GM12878 (cell line): ENCODE data around the gene GMCL2. TPM values are rescaled to one million over a fixed set of nuclear protein-coding genes. Genes with fewer than 3 reads are reported as not detected.

Experiments
- ATAC-seq: fragments of 200-7000 bp; cut with Tn5 transposase; 3 replicates; pipeline ENCODE4 v1.9.1; 2020; ENCODE audit warnings: mild to moderate bottlenecking, moderate library complexity
- BruUV-seq: library from RNA; stranded (reverse); fragments of 400-500 nt; replicated peaks from 2 replicates; lab custom pipeline; 2021; lab: Mats Ljungman, UMichigan
- CTCF ChIA-PET: fragments of 300-600 bp; sonication (Branson Sonifier 250); formaldehyde crosslinking; extraction: SDS; loops from one replicate; lab custom pipeline; 2021; ENCODE audit warnings: inconsistent platforms; lab: Yijun Ruan, JAX
- POLR2A ChIA-PET: fragments of 350-600 bp; formaldehyde crosslinking; extraction: SDS; loops from one replicate; lab custom pipeline; 2021; ENCODE audit warnings: inconsistent platforms; lab: Charles Lee
- RAD21 ChIA-PET: fragments of 300-600 bp; sonication (Branson Sonifier 250); formaldehyde crosslinking; loops from one replicate; lab custom pipeline; 2023; ENCODE audit warnings: antibody characterized with exemption; ENCODE audit not compliant: unreplicated experiment; lab: Charles Lee
- SMC1A ChIA-PET: fragments of 300-600 bp; sonication (Branson Sonifier 250); formaldehyde crosslinking; loops from one replicate; lab custom pipeline; 2023; ENCODE audit not compliant: unreplicated experiment, uncharacterized antibody; lab: Charles Lee
- DNase-seq: peaks from one replicate; pipeline ENCODE4 v3.0.0-alpha.2; 2011; ENCODE audit warnings: low read depth, low spot score
- FAIRE-seq: peaks from 3 replicates; lab custom pipeline; 2011; peaks lifted over from hg19 to GRCh38; lab: Jason Lieb, UNC
- H2AFZ ChIP-seq: 2 replicates; pipeline ENCODE4 v1.6.0; 2011; ENCODE audit warnings: low read depth, low read length, control low read depth; ENCODE audit not compliant: control insufficient read depth
- H3K27ac ChIP-seq: 2 replicates; pipeline ENCODE4 v1.5.1; 2011; ENCODE audit warnings: control low read depth; ENCODE audit not compliant: control insufficient read depth, insufficient read depth
- H3K27me3 ChIP-seq, 2 experiments: replicated peaks in 1 of 2; 2 replicates each; pipeline versions ENCODE4 v1.6.0 to v1.6.1; 2011; ENCODE audit warnings: low read length in 1 of 2; ENCODE audit not compliant: control insufficient read depth in 2 of 2, insufficient read depth in 2 of 2
- H3K36me3 ChIP-seq, 2 experiments: 2 replicates each; pipeline ENCODE4 v1.5.1; 2011; ENCODE audit warnings: low read length in 1 of 2; ENCODE audit not compliant: control insufficient read depth in 2 of 2, insufficient read depth in 2 of 2
- H3K4me1 ChIP-seq: 2 replicates; pipeline ENCODE4 v1.6.1; 2011; ENCODE audit warnings: mild to moderate bottlenecking, low read length, moderate library complexity, mixed read lengths; ENCODE audit not compliant: control insufficient read depth, insufficient read depth
- H3K4me2 ChIP-seq: 2 replicates; pipeline ENCODE4 v1.6.0; 2011; ENCODE audit warnings: control low read depth; ENCODE audit not compliant: control insufficient read depth, insufficient read depth
- H3K4me3 ChIP-seq: fragments of 200-600 bp; sonication (generic); 2 replicates; pipeline ENCODE4 v1.5.1; 2016
- H3K79me2 ChIP-seq: 2 replicates; pipeline ENCODE4 v1.6.0; 2011; ENCODE audit warnings: low read length; ENCODE audit not compliant: control insufficient read depth, insufficient read depth
- H3K9ac ChIP-seq: 2 replicates; pipeline ENCODE4 v1.8.0; 2011; ENCODE audit warnings: low read length, control low read depth, mixed read lengths; ENCODE audit not compliant: control insufficient read depth, insufficient read depth
- H3K9me3 ChIP-seq: replicated peaks from 3 replicates; pipeline ENCODE4 v1.5.1; 2011; ENCODE audit warnings: mild to moderate bottlenecking, low read length; ENCODE audit not compliant: control insufficient read depth, insufficient read depth
- H4K20me1 ChIP-seq: 2 replicates; pipeline ENCODE4 v1.6.0; 2011; ENCODE audit not compliant: control insufficient read depth, insufficient read depth
- ASH2L ChIP-seq: fragments of 300-600, 200-600 bp; sonication (generic); IDR thresholded peaks from 2 replicates; pipeline ENCODE4 v1.6.1; 2017; ENCODE audit warnings: low read depth, mild to moderate bottlenecking, borderline replicate concordance
- ATF7 ChIP-seq: fragments of 450-650 bp; IDR thresholded peaks from 2 replicates; pipeline ENCODE4 v1.6.1; 2016; ENCODE audit warnings: low read depth, mild to moderate bottlenecking
- BMI1 ChIP-seq: fragments of 450-650 bp; IDR thresholded peaks from 2 replicates; pipeline ENCODE4 v1.6.1; 2016; ENCODE audit warnings: mild to moderate bottlenecking, moderate library complexity, borderline replicate concordance
- CHD1 ChIP-seq: IDR thresholded peaks from 2 replicates; pipeline ENCODE4 v1.6.1; 2012; ENCODE audit warnings: low read depth, low read length, improper control_type of control experiment
- CHD4 ChIP-seq: fragments of 200-600 bp; sonication (generic); IDR thresholded peaks from 2 replicates; pipeline ENCODE4 v1.6.1; 2016; ENCODE audit warnings: mild to moderate bottlenecking
- CREB1 ChIP-seq: IDR thresholded peaks from 2 replicates; pipeline ENCODE4 v1.6.1; 2012; ENCODE audit warnings: low read depth, mild to moderate bottlenecking, inconsistent platforms
- IKZF1 ChIP-seq: fragments of 450-650 bp; conservative IDR thresholded peaks from 2 replicates; pipeline ENCODE4 v1.6.1; 2017; ENCODE audit warnings: antibody characterized with exemption, mild to moderate bottlenecking
- MEF2B ChIP-seq: fragments of 450-650 bp; IDR thresholded peaks from 2 replicates; pipeline ENCODE4 v1.6.1; 2018; ENCODE audit warnings: mild to moderate bottlenecking, moderate library complexity; ENCODE audit not compliant: partially characterized antibody, poor library complexity, severe bottlenecking
- NBN ChIP-seq: fragments of 450-650 bp; IDR thresholded peaks from 2 replicates; pipeline ENCODE4 v1.6.1; 2016
- RAD51 ChIP-seq: fragments of 450-650 bp; IDR thresholded peaks from 2 replicates; pipeline ENCODE4 v1.6.1; 2016; ENCODE audit warnings: moderate library complexity, mild to moderate bottlenecking, inconsistent platforms
- SIX5 ChIP-seq: IDR thresholded peaks from 2 replicates; pipeline ENCODE4 v1.6.1; 2011; ENCODE audit warnings: mild to moderate bottlenecking, low read depth, low read length, moderate library complexity; ENCODE audit not compliant: severe bottlenecking
- SREBF1 ChIP-seq: IDR thresholded peaks from 2 replicates; pipeline ENCODE4 v1.6.1; 2012; ENCODE audit warnings: mild to moderate bottlenecking, low read length
- SREBF2 ChIP-seq: IDR thresholded peaks from 2 replicates; pipeline ENCODE4 v1.6.1; 2012; ENCODE audit warnings: mild to moderate bottlenecking, low read length
- ZNF207 ChIP-seq: fragments of 450-650 bp; IDR thresholded peaks from 2 replicates; pipeline ENCODE4 v1.6.1; 2014; ENCODE audit warnings: antibody characterized with exemption, mild to moderate bottlenecking, borderline replicate concordance
- WGBS: methylation state at CpG from one replicate; pipeline ENCODE4 v1.1.6; 2016; ENCODE audit warnings: low lambda C conversion rate; ENCODE audit not compliant: insufficient replicate concordance, insufficient coverage; ENCODE audit errors: missing lambda C conversion rate; 5-methylcytosine and 5-hydroxymethylcytosine counted together
- in situ Hi-C: fragments of 300-500 bp; cut with MboI; formaldehyde crosslinking; loops from 9 replicates; pipeline ENCODE4 v1.14.3; 2018; ENCODE audit warnings: mixed read lengths
- intact Hi-C: fragments of 100-400 bp; cut with micrococcal nuclease; formaldehyde crosslinking; loops from one replicate; pipeline ENCODE4 v1.14.2; 2022; ENCODE audit not compliant: unreplicated experiment
- polyA plus RNA-seq, 11 experiments: library from polyadenylated mRNA; depleted of rRNA in 4 of 11; unstranded in 6 of 11; stranded (reverse) in 5 of 11; fragments of >200 nt; fragmentation: Nextera tagmentation in 4 of 11; fragmentation: Illumina TruSeq in 1 of 11; extraction: Ambion mirVana in 4 of 11; extraction: Trizol in 1 of 11; gene quantifications; 1 replicate in 1 of 11; 2 replicates in 10 of 11; pipeline versions ENCODE4 v1.2.1 to v1.2.3, GENCODE V29; 2011 to 2016; ENCODE audit warnings: inconsistent platforms in 2 of 11, missing spikeins in 2 of 11, low read depth in 1 of 11
- total RNA-seq, 4 experiments: library from RNA; depleted of rRNA in 3 of 4; stranded (reverse); fragments of >200 nt in 3 of 4; fragmentation: Illumina TruSeq in 1 of 4; extraction: Trizol in 1 of 4; gene quantifications; 2 replicates each; pipeline versions ENCODE4 v1.2.1 to v1.2.3, GENCODE V29; 2013 to 2021
- TF ChIP-seq, protein P1 (sequence below): IDR thresholded peaks from 2 replicates; pipeline ENCODE4 v1.6.1; 2012; ENCODE audit warnings: low read depth, low read length, improper control_type of control experiment
- TF ChIP-seq, protein P2 (sequence below): IDR thresholded peaks from 2 replicates; pipeline ENCODE4 v1.6.1; 2012; ENCODE audit warnings: improper control_type of control experiment, low read depth, low read length; ENCODE audit not compliant: insufficient replicate concordance

GMCL2 gene
- total and polyA plus RNA-seq, 10 of the 15 experiments (the other 5 are each of a cell fraction or from before 2014, with no cell fraction given) = 0.07 TPM; not detected in 9

GRCh38 chr5:178189433-178189832 is 2.3 kb upstream of the GMCL2 start:
- ChIA-PET CTCF (no interaction called here), POLR2A (interaction anchor here (0.7 kb wide), 1 partner anchor 1003 kb away, joined by 3 read pairs; no protein-coding TSS in a partner anchor), SMC1A (no interaction called here), RAD21 (no interaction called here)
- no peak overlapping the region for H3K27ac ChIP-seq
- FAIRE-seq = no peak
- no peaks in the 10 kb centered on the region for H3K4me1 ChIP-seq
- H3K4me3 ChIP-seq = no peak overlapping the region
- WGBS = 17% methylated on average over 2 of the region's 2 CpGs
- H3K27me3 ChIP-seq = peaks cover 0 to 5% of the 10 kb centered on the region in 2 experiments; a peak in 3 of 4 replicates
- H3K4me2 ChIP-seq = no peak overlapping the region
- DNase-seq = no peak
- intact Hi-C loops = no loop called here
- ATAC-seq = no peak
- no TSS peak for BruUV-seq
- no peaks in the 10 kb centered on the region for H3K79me2 ChIP-seq
- no peak overlapping the region for H2AFZ ChIP-seq
- TF ChIP-seq SIX5 (no peak), CHD1 (no peak), CHD4 (no peak), SREBF1 (no peak), ASH2L (no peak), SREBF2 (no peak), CREB1 (no peak), ZNF207 (no peak), IKZF1 (no peak), BMI1 (no peak), MEF2B (no peak), NBN (no peak), RAD51 (no peak), ATF7 (no peak)
- TF ChIP-seq, protein P1, sequence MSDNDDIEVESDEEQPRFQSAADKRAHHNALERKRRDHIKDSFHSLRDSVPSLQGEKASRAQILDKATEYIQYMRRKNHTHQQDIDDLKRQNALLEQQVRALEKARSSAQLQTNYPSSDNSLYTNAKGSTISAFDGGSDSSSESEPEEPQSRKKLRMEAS = no peak
- TF ChIP-seq, protein P2, sequence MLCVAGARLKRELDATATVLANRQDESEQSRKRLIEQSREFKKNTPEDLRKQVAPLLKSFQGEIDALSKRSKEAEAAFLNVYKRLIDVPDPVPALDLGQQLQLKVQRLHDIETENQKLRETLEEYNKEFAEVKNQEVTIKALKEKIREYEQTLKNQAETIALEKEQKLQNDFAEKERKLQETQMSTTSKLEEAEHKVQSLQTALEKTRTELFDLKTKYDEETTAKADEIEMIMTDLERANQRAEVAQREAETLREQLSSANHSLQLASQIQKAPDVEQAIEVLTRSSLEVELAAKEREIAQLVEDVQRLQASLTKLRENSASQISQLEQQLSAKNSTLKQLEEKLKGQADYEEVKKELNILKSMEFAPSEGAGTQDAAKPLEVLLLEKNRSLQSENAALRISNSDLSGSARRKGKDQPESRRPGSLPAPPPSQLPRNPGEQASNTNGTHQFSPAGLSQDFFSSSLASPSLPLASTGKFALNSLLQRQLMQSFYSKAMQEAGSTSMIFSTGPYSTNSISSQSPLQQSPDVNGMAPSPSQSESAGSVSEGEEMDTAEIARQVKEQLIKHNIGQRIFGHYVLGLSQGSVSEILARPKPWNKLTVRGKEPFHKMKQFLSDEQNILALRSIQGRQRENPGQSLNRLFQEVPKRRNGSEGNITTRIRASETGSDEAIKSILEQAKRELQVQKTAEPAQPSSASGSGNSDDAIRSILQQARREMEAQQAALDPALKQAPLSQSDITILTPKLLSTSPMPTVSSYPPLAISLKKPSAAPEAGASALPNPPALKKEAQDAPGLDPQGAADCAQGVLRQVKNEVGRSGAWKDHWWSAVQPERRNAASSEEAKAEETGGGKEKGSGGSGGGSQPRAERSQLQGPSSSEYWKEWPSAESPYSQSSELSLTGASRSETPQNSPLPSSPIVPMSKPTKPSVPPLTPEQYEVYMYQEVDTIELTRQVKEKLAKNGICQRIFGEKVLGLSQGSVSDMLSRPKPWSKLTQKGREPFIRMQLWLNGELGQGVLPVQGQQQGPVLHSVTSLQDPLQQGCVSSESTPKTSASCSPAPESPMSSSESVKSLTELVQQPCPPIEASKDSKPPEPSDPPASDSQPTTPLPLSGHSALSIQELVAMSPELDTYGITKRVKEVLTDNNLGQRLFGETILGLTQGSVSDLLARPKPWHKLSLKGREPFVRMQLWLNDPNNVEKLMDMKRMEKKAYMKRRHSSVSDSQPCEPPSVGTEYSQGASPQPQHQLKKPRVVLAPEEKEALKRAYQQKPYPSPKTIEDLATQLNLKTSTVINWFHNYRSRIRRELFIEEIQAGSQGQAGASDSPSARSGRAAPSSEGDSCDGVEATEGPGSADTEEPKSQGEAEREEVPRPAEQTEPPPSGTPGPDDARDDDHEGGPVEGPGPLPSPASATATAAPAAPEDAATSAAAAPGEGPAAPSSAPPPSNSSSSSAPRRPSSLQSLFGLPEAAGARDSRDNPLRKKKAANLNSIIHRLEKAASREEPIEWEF = no peak
- no peaks in the 10 kb centered on the region for H3K36me3 ChIP-seq
- no peaks in the 10 kb centered on the region for H3K9me3 ChIP-seq
- in situ Hi-C loops = no loop called here
- no peak overlapping the region for H3K9ac ChIP-seq
- H4K20me1 ChIP-seq = no peaks in the 10 kb centered on the region
